ENCODE measurements around the gene SLC4A1AP.

SLC4A1AP gene

GRCh38 chr2:27729614-27730013, 65.9 kb downstream of the SLC4A1AP start:
- DNase-seq (ENCODE audit: low read depth), result no peak
- no peak for TF ChIP-seq CTCF (conservative IDR thresholded peaks at IDR 0.05; ENCODE audit: low read depth, low read length)
- H3K4me3 ChIP-seq (ENCODE audit: low read length), result no peak overlapping the region

- H3K4me3 ChIP-seq (ENCODE audit: low read length), result no peak overlapping the region
- DNase-seq (ENCODE audit: low read depth), result no peak
- no peak for TF ChIP-seq CTCF (conservative IDR thresholded peaks at IDR 0.05; ENCODE audit: low read depth, low read length)
These were observed 66.6 kb downstream of the SLC4A1AP start for GRCh38 chr2:27730261-27730662.

- no peak for DNase-seq (ENCODE audit: low read depth)
- H3K4me3 ChIP-seq (ENCODE audit: low read length), result no peak overlapping the region
- TF ChIP-seq CTCF (conservative IDR thresholded peaks at IDR 0.05; ENCODE audit: low read depth, low read length), result no peak
These were observed 67.4 kb downstream of the SLC4A1AP start for GRCh38 chr2:27730980-27731691.

GRCh38 chr2:27734305-27734704, 70.6 kb downstream of the SLC4A1AP start:
- no peak for TF ChIP-seq CTCF (conservative IDR thresholded peaks at IDR 0.05; ENCODE audit: low read depth, low read length)
- no peak overlapping the region for H3K4me3 ChIP-seq (ENCODE audit: low read length)
- no peak for DNase-seq (ENCODE audit: low read depth)

- peak overlapping the region; percentile 50 for H3K4me3 ChIP-seq (ENCODE audit: low read length)
- DNase-seq (ENCODE audit: low read depth), result peak; percentile 51
- TF ChIP-seq CTCF (conservative IDR thresholded peaks at IDR 0.05; ENCODE audit: low read depth, low read length), result no peak
These were observed 71.7 kb downstream of the SLC4A1AP start for GRCh38 chr2:27735263-27735904.

- no peak for DNase-seq (ENCODE audit: low read depth)
- no peak for TF ChIP-seq CTCF (conservative IDR thresholded peaks at IDR 0.05; ENCODE audit: low read depth, low read length)
- peak overlapping the region; percentile 19 for H3K4me3 ChIP-seq (ENCODE audit: low read length)
These were observed 72.6 kb downstream of the SLC4A1AP start for GRCh38 chr2:27736031-27736889.

All from retinal pigment epithelial cell (primary cell).